ENCODE data around the gene CIC. TPM values are rescaled to one million over a fixed set of nuclear protein-coding genes. Genes with fewer than 3 reads are reported as not detected.

Gene CIC
- polyA plus RNA-seq, 1 experiment, result 2.9 TPM

DNA sequence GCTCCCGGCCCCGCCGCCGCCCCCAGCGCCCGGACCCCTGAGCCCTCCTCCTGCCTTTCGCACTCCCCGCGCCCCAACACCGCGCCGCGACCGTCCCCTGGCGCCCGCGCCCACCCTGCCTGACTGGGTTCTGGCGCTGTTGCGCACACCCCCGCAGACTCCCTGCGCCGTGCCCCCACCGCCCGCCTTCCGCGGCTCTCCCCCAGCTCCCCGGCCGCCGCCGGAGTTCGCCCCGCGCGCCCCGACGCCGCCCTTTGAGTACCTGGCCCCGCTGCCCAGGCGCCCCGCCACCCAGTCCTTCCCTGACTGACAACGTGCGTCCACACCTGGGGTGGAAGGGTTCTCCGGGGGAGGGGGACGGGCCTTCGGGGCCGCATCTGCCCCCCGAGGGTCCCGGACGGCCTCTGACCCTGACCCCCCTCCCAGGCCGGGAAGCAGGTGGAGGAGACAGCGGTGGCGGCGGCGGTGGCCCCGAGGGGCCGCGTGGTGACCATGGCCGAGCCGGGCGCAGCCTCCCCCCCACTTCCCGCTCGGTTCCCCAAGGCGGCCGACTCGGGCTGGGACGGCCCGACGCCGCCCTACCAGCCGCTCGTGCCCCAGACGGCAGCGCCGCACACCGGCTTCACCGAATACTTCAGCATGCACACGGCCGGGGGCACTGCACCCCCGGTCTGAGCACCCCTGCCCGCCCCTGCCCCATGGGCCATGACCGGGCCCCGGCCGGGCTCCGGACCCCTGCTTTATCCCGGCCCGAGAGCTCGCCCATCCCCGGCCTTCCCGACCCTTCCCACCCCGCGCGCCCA is 55.0 kb downstream of the CIC start:
- DNase-seq (ENCODE audit: low read depth, low spot score), result no peak
- ChIA-PET POLR2A (no interaction called here), CTCF (interaction anchor here (0.7 to 2.6 kb wide), 2 partner anchors 12 to 79 kb away, joined by 3 to 16 read pairs; no protein-coding TSS in a partner anchor)
- Histone ChIP-seq H3K4me3 (ENCODE audit: low read depth, low read length) (no peak overlapping the region), H3K9me3 (ENCODE audit: control insufficient read depth, insufficient read depth, low read length) (no peaks in the 10 kb centered on the region; the same call in 1 of the 2 replicates), H3K27ac (ENCODE audit: low read depth, low read length) (no peak overlapping the region), H3K27me3 (ENCODE audit: control insufficient read depth, insufficient read depth, low read length) (peaks cover 21% of the 10 kb centered on the region)
- TF ChIP-seq, protein P1, sequence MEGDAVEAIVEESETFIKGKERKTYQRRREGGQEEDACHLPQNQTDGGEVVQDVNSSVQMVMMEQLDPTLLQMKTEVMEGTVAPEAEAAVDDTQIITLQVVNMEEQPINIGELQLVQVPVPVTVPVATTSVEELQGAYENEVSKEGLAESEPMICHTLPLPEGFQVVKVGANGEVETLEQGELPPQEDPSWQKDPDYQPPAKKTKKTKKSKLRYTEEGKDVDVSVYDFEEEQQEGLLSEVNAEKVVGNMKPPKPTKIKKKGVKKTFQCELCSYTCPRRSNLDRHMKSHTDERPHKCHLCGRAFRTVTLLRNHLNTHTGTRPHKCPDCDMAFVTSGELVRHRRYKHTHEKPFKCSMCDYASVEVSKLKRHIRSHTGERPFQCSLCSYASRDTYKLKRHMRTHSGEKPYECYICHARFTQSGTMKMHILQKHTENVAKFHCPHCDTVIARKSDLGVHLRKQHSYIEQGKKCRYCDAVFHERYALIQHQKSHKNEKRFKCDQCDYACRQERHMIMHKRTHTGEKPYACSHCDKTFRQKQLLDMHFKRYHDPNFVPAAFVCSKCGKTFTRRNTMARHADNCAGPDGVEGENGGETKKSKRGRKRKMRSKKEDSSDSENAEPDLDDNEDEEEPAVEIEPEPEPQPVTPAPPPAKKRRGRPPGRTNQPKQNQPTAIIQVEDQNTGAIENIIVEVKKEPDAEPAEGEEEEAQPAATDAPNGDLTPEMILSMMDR (IDR thresholded peaks at IDR 0.05; ENCODE audit: low read depth, low read length), result no peak

DNA sequence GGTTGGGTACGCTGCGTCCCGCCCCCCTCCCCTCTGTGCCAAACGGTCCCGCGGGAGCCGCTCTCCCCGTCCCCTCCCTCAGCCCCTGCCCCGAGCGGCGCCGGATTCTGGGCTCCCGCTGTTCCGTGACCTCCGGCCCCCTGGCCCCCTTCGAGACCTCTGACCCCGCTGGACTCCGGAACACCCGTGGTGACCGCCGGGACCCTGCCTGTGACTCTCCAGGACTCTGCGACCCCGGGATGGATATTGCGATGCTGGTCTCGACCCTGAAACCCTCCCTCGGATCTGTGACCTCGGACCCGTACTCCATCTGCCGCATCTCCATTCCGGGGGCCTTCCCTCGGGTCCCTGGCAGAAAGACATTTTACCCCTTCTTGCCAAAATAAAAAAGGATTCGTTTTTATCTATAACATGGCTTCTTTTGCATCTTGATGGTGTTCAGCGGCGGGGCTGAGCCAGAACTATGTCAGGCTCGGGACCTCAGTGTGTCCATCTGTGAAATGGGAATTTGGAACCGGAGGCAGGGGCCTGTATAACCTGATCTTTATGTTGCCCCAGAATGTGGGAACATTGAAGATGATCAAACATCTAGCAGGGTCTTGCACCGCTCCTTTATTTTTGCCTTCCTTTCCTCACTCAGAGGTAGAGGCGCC is 55.7 kb downstream of the CIC start:
- Histone ChIP-seq H3K9me3 (ENCODE audit: control insufficient read depth, insufficient read depth, low read length) (no peaks in the 10 kb centered on the region; the same call in 1 of the 2 replicates), H3K27me3 (ENCODE audit: control insufficient read depth, insufficient read depth, low read length) (peaks cover 21% of the 10 kb centered on the region), H3K27ac (ENCODE audit: low read depth, low read length) (no peak overlapping the region), H3K4me3 (ENCODE audit: low read depth, low read length) (no peak overlapping the region)
- ChIA-PET POLR2A (no interaction called here), CTCF (interaction anchor here (2.6 kb wide), 1 partner anchor 80 kb away, joined by 16 read pairs; no protein-coding TSS in a partner anchor)
- TF ChIP-seq, protein P1 (IDR thresholded peaks at IDR 0.05; ENCODE audit: low read depth, low read length), result no peak
- DNase-seq (ENCODE audit: low read depth, low spot score), result no peak

DNA sequence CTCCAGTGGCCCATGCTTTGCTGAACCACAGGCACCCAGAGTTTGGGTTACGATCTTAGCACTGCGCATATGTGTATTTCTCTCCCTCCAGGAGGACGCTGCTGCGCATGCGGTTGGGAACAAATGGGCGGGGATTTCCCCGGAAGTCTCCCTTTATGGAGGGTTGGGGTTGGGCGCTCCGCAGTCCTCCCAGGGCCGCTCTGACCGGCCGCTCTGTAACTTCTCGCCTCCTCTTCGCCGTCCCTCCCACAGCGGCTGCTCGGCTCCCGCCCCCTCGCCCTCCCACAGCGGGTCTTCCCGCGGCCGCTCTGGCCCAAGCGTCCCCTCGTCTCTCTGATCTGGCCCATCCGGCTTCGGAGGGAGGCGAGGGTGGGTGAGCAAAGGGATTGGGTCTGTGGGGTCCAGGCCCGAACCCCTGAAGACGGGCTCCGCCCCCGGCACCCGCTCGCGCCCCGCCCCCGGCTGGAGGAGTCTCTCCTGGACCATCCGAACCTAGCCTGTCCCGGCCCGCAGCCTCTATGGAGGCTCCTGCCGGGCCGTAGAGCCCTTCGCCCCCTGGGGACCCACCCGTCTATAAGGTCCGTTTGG is 56.4 kb downstream of the CIC start, which contains the start of gene MEGF8:
Gene MEGF8, plus strand, starts transcription at position 328 of the 588 bp plus-strand sequence. CDS start 609 bp downstream, outside the sequence.
- no peak within 1 kb of the TSS for H3K27ac ChIP-seq (ENCODE audit: low read depth, low read length)

DNA sequence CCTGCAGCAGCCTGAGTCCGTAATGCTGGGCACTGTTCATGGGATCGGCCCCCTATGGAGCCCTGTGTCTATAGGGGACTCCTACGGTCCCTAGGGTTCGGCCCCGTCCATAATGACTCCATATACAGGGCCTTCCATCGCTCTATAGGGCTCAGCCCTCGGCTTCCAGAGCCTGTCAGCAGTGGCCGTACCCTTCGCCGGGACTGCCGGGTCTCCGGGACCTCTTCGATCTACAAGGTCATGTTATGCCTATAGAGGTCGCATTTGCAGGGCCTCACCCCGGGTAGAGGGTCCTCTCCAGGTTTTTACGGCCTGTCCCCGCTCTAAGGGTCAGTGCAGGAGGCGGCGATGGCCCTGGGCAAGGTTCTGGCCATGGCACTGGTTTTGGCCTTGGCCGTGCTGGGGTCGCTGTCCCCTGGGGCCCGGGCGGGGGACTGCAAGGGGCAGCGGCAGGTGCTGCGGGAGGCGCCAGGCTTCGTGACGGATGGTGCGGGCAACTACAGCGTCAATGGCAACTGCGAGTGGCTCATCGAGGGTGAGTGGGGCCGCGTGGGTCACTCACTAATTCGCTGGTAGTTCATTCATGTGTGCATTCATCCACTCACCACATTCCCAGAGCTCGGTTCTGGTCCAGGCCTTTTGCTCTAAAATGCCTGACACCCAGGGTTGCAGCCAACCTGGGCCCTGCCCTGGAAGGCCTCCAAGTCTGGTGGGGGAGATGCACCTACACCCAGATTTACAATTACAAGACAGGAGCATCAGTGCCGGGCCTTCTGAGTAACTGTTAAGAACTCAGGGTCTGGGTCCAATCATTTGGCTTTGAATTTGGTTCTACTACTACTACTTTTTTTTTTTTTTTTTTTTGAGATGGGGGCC is 57.1 kb downstream of the CIC start:
- TF ChIP-seq, protein P1 (IDR thresholded peaks at IDR 0.05; ENCODE audit: low read depth, low read length), result 0 out of 2 replicates have a peak, but pooled peaks have one; percentile 3
- ChIA-PET CTCF (no interaction called here), POLR2A (no interaction called here)
- H3K27ac ChIP-seq (ENCODE audit: low read depth, low read length), result no peak overlapping the region
- H3K4me3 ChIP-seq (ENCODE audit: low read depth, low read length), result peak overlapping the region; percentile 81
- H3K27me3 ChIP-seq (ENCODE audit: control insufficient read depth, insufficient read depth, low read length), result peaks cover 21% of the 10 kb centered on the region
- no peaks in the 10 kb centered on the region; the same call in 1 of the 2 replicates for H3K9me3 ChIP-seq (ENCODE audit: control insufficient read depth, insufficient read depth, low read length)
- no peak for DNase-seq (ENCODE audit: low read depth, low spot score)

More for the DNA sequence above, 56.4 kb downstream of the CIC start, which contains the start of gene MEGF8:
- H3K4me3 ChIP-seq (ENCODE audit: low read depth, low read length), result peak within 1 kb of the TSS; percentile 81
- H3K27me3 ChIP-seq (ENCODE audit: control insufficient read depth, insufficient read depth, low read length), result peaks cover 21% of the 10 kb centered on the region
- DNase-seq (ENCODE audit: low read depth, low spot score), result peak; percentile 98
- CTCF ChIA-PET, result no interaction called here
- TF ChIP-seq, protein P1 (IDR thresholded peaks at IDR 0.05; ENCODE audit: low read depth, low read length), result peak; percentile 97
- no peaks in the 10 kb centered on the region; the same call in 1 of the 2 replicates for H3K9me3 ChIP-seq (ENCODE audit: control insufficient read depth, insufficient read depth, low read length)
- POLR2A ChIA-PET, result no interaction called here
